IMR-90 (cell line): ENCODE results near the gene CDK10. TPM values are rescaled to one million over a fixed set of nuclear protein-coding genes. Genes with fewer than 3 reads are reported as not detected.

Experiments
- ATAC-seq: fragments of 200-7000 bp; cut with Tn5 transposase; 2 replicates; pipeline ENCODE4 v1.9.1; 2020; ENCODE audit warnings: low read depth, mild to moderate bottlenecking, moderate library complexity
- BruUV-seq: library from RNA; stranded (reverse); fragments of 400-500 nt; replicated peaks from 2 replicates; lab custom pipeline; 2021; lab: Mats Ljungman, UMichigan
- CTCF ChIA-PET: fragments of 300-600 bp; formaldehyde crosslinking; extraction: SDS; loops from one replicate; lab custom pipeline; 2021; ENCODE audit warnings: antibody characterized with exemption; lab: Yijun Ruan, JAX
- POLR2A ChIA-PET: fragments of 300-600 bp; sonication (Branson Sonifier 250); formaldehyde crosslinking; loops from one replicate; lab custom pipeline; 2022; ENCODE audit warnings: antibody characterized with exemption; ENCODE audit not compliant: unreplicated experiment; lab: Charles Lee
- DNase-seq: peaks from one replicate; pipeline ENCODE4 v3.0.0; 2013
- H2AFZ ChIP-seq: replicated peaks from 2 replicates; pipeline ENCODE3; 2013; ENCODE audit warnings: low read length, mild to moderate bottlenecking; ENCODE audit not compliant: poor library complexity
- H2AK5ac ChIP-seq: 2 replicates; pipeline ENCODE4 v1.6.1; 2013; ENCODE audit warnings: low read depth, low read length, inconsistent platforms
- H2AK9ac ChIP-seq: replicated peaks from 2 replicates; pipeline ENCODE3; 2013; ENCODE audit warnings: mild to moderate bottlenecking, low read depth, low read length, moderate library complexity; ENCODE audit not compliant: poor library complexity
- H2BK120ac ChIP-seq: 2 replicates; pipeline ENCODE4 v1.6.1; 2013; ENCODE audit warnings: low read depth, low read length, inconsistent platforms
- H2BK15ac ChIP-seq: 3 replicates; pipeline ENCODE4 v1.6.1; 2013; ENCODE audit warnings: low read depth, low read length, inconsistent platforms
- H2BK20ac ChIP-seq: 2 replicates; pipeline ENCODE4 v1.6.1; 2013; ENCODE audit warnings: low read depth, mild to moderate bottlenecking, inconsistent platforms, low read length, moderate library complexity
- H2BK5ac ChIP-seq: 2 replicates; pipeline ENCODE4 v1.6.1; 2013; ENCODE audit warnings: mild to moderate bottlenecking, low read depth, low read length, inconsistent platforms; ENCODE audit not compliant: poor library complexity, severe bottlenecking
- H3K14ac ChIP-seq: replicated peaks from 2 replicates; pipeline ENCODE4 v1.6.1; 2013; ENCODE audit warnings: low read depth, low read length, inconsistent platforms
- H3K18ac ChIP-seq: 2 replicates; pipeline ENCODE4 v1.6.1; 2013; ENCODE audit warnings: low read depth, low read length, control low read depth
- H3K23ac ChIP-seq: 2 replicates; pipeline ENCODE4 v1.6.1; 2013; ENCODE audit warnings: low read depth, low read length, inconsistent platforms
- H3K27ac ChIP-seq: 2 replicates; pipeline ENCODE4 v1.5.1; 2013; ENCODE audit warnings: mild to moderate bottlenecking, control low read depth, low read length; ENCODE audit not compliant: insufficient read depth
- H3K27me3 ChIP-seq: 2 replicates; pipeline ENCODE4 v1.6.1; 2013; ENCODE audit warnings: low read length; ENCODE audit not compliant: control insufficient read depth, insufficient read depth
- H3K36me3 ChIP-seq: 2 replicates; pipeline ENCODE4 v1.6.1; 2013; ENCODE audit warnings: low read length, mixed read lengths; ENCODE audit not compliant: control insufficient read depth, insufficient read depth
- H3K4ac ChIP-seq: 2 replicates; pipeline ENCODE4 v1.6.1; 2013; ENCODE audit warnings: low read depth, low read length, inconsistent platforms
- H3K4me1 ChIP-seq: 2 replicates; pipeline ENCODE4 v1.6.1; 2013; ENCODE audit warnings: low read length, mixed read lengths; ENCODE audit not compliant: control insufficient read depth, insufficient read depth
- H3K4me2 ChIP-seq: 2 replicates; pipeline ENCODE4 v1.6.1; 2013; ENCODE audit warnings: low read depth, mild to moderate bottlenecking, control low read depth, low read length, moderate library complexity
- H3K4me3 ChIP-seq: 2 replicates; pipeline ENCODE4 v1.5.1; 2013; ENCODE audit warnings: low read depth, mild to moderate bottlenecking, control low read depth, low read length, moderate library complexity; ENCODE audit not compliant: insufficient read depth
- H3K56ac ChIP-seq: 2 replicates; pipeline ENCODE4 v1.6.1; 2013; ENCODE audit warnings: low read length, inconsistent platforms; ENCODE audit not compliant: insufficient read depth; ENCODE audit errors: extremely low read depth
- H3K79me1 ChIP-seq, 2 experiments: 2 replicates each; pipeline ENCODE4 v1.6.1; 2013; ENCODE audit warnings: low read length in 2 of 2, inconsistent platforms in 1 of 2, low read depth in 1 of 2
- H3K9ac ChIP-seq: 2 replicates; pipeline ENCODE4 v1.6.1; 2013; ENCODE audit warnings: low read depth, low read length, control low read depth
- H3K9me1 ChIP-seq: 2 replicates; pipeline ENCODE4 v1.6.1; 2013; ENCODE audit warnings: low read length, inconsistent platforms; ENCODE audit not compliant: insufficient read depth
- H3K9me3 ChIP-seq: 2 replicates; pipeline ENCODE4 v1.6.1; 2013; ENCODE audit warnings: low read length; ENCODE audit not compliant: control insufficient read depth, insufficient read depth
- H4K20me1 ChIP-seq: 2 replicates; pipeline ENCODE4 v1.6.1; 2013; ENCODE audit warnings: low read length, inconsistent platforms; ENCODE audit not compliant: insufficient read depth
- H4K5ac ChIP-seq: 2 replicates; pipeline ENCODE4 v1.6.1; 2013; ENCODE audit warnings: mild to moderate bottlenecking, low read depth, low read length, control low read depth
- H4K8ac ChIP-seq, 2 experiments: 2 replicates each; pipeline ENCODE4 v1.6.1; 2013; ENCODE audit warnings: low read depth in 2 of 2, low read length in 2 of 2, control low read depth in 1 of 2, inconsistent platforms in 1 of 2
- H4K91ac ChIP-seq: 2 replicates; pipeline ENCODE4 v1.6.1; 2013; ENCODE audit warnings: low read depth, low read length, inconsistent platforms; ENCODE audit not compliant: insufficient read depth
- BHLHE40 ChIP-seq: fragments of 150-350 bp; IDR thresholded peaks from 2 replicates; pipeline ENCODE4 v1.6.1; 2016; ENCODE audit warnings: mild to moderate bottlenecking, low read depth, low read length
- CHD1 ChIP-seq: IDR thresholded peaks from 2 replicates; pipeline ENCODE4 v1.6.1; 2012; ENCODE audit warnings: low read depth, low read length, improper control_type of control experiment
- MAFK ChIP-seq: IDR thresholded peaks from 2 replicates; pipeline ENCODE4 v1.6.1; 2012; ENCODE audit warnings: low read depth, low read length, improper control_type of control experiment
- MAZ ChIP-seq: IDR thresholded peaks from 2 replicates; pipeline ENCODE4 v1.6.1; 2012; ENCODE audit warnings: low read depth, mild to moderate bottlenecking, low read length, improper control_type of control experiment, moderate library complexity, borderline replicate concordance
- MXI1 ChIP-seq: IDR thresholded peaks from 2 replicates; pipeline ENCODE4 v1.6.1; 2012; ENCODE audit warnings: low read depth, mild to moderate bottlenecking, low read length, moderate library complexity, borderline replicate concordance
- NFE2L2 ChIP-seq: fragments of 150-350 bp; IDR thresholded peaks from 2 replicates; pipeline ENCODE4 v1.6.1; 2016; ENCODE audit warnings: low read depth, mild to moderate bottlenecking, low read length
- POLR2A ChIP-seq: IDR thresholded peaks from 2 replicates; pipeline ENCODE4 v1.6.1; 2012; ENCODE audit warnings: mild to moderate bottlenecking, low read depth, low read length
- RAD21 ChIP-seq: IDR thresholded peaks from 2 replicates; pipeline ENCODE4 v1.6.1; 2012; ENCODE audit warnings: low read length, improper control_type of control experiment
- RCOR1 ChIP-seq: IDR thresholded peaks from 2 replicates; pipeline ENCODE4 v1.6.1; 2012; ENCODE audit warnings: mild to moderate bottlenecking, low read length, improper control_type of control experiment; ENCODE audit not compliant: insufficient replicate concordance
- RFX5 ChIP-seq: IDR thresholded peaks from 2 replicates; pipeline ENCODE4 v1.8.0; 2012; ENCODE audit warnings: low read depth, mild to moderate bottlenecking, low read length, moderate library complexity
- SMC3 ChIP-seq: fragments of 150-350 bp; IDR thresholded peaks from 2 replicates; pipeline ENCODE4 v1.6.1; 2016; ENCODE audit warnings: low read depth, mild to moderate bottlenecking, antibody characterized with exemption, low read length, moderate library complexity
- WGBS, 2 experiments: methylation state at CpG; one replicate each; pipeline versions ENCODE4 v1.1.5 to v1.1.7; 2013; ENCODE audit warnings: missing lambda C conversion rate in 2 of 2; ENCODE audit not compliant: insufficient read length in 1 of 2; ENCODE audit errors: extremely low coverage in 2 of 2; 5-methylcytosine and 5-hydroxymethylcytosine counted together
- dilution Hi-C: fragments of 300-500 bp; cut with HindIII; formaldehyde crosslinking; loops from one replicate; pipeline ENCODE4 v1.14.3; 2018; ENCODE audit warnings: low sequenced_read_pairs; ENCODE audit not compliant: unreplicated experiment
- in situ Hi-C: fragments of 300-500 bp; cut with MboI; formaldehyde crosslinking; loops from 3 replicates; pipeline ENCODE4 v1.14.3; 2019; ENCODE audit warnings: low sequenced_read_pairs, inconsistent platforms, mixed read lengths
- intact Hi-C: fragments of 100-400 bp; cut with micrococcal nuclease; formaldehyde crosslinking; loops from 2 replicates; pipeline ENCODE4 v1.10.0; 2022
- polyA plus RNA-seq, 3 experiments: library from polyadenylated mRNA; depleted of rRNA; stranded (reverse); fragments of >200 nt; gene quantifications; 2 replicates each; pipeline ENCODE4 v1.2.3, GENCODE V29; 2012; ENCODE audit warnings: low replicate concordance in 1 of 3
- total RNA-seq: library from RNA; depleted of rRNA; stranded (reverse); fragments of >200 nt; gene quantifications from 2 replicates; pipeline ENCODE4 v1.2.3, GENCODE V29; 2012
- TF ChIP-seq, protein P1 (sequence below): fragments of 150-350 bp; IDR thresholded peaks from 2 replicates; pipeline ENCODE4 v1.6.1; 2017; ENCODE audit warnings: mild to moderate bottlenecking, antibody characterized with exemption, low read length, low read depth
- TF ChIP-seq, protein P2 (sequence below): fragments of 150-350 bp; IDR thresholded peaks from 2 replicates; pipeline ENCODE4 v1.6.1; 2016; ENCODE audit warnings: low read depth, mild to moderate bottlenecking, low read length, moderate library complexity, borderline replicate concordance
- TF ChIP-seq, protein P3 (sequence below): conservative IDR thresholded peaks from 2 replicates; pipeline ENCODE4 v1.5.1; 2012; ENCODE audit warnings: mild to moderate bottlenecking, low read depth, low read length, improper control_type of control experiment

Gene CDK10
- total and polyA plus RNA-seq, 2 of the 4 experiments (the other 2 are of a cell fraction): 19.5 to 61.8 TPM

DNA sequence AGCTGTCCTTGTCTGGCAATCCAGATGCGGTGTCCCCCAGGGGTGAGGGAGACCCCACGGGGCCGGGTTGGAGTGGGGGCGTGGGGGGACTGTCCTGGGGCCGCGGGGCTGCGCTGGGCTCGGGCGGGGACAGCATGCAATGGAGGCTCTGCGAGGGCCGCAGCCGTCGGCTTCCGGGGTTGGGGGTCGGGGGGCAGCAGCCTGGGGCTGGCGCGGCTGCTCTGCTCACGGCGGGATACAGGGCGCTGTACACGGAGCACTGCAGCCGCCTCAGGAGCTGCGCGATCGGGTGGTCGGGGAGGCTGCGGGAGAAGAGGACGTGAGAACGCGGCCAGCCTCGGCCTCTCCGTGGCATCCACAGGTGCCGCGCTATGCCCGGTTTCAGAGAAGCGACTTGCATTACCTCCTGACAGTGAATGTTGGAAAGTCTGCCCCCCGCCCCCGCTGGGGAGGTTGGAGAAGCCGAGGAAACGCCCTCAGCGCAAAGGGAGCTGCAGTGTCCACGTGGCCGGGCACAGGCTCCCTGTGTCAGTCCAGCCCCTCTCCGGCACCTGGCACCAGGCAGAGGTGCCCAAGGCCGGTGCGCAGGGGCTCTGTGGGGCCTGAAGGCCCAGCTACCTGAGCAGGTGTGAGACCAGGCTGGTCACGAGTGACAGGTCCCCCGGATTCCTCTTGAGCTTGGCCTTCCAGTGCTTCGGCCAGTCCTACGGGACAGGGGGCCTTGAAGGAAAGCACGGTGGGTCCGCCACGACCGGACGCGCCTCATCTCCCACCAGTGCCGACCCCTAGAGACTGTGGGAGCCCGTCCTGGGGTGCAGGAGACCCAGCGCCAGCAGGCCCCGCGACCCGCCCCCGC, 24.4 kb downstream of the CDK10 start:
- no peak overlapping the region for H4K5ac ChIP-seq
- no peak overlapping the region for H3K27ac ChIP-seq
- no peak overlapping the region for H3K9ac ChIP-seq
- H4K91ac ChIP-seq: no peak overlapping the region
- no peak overlapping the region for H3K4ac ChIP-seq
- H3K27me3 ChIP-seq: no peaks in the 10 kb centered on the region
- H2AK5ac ChIP-seq: no peak overlapping the region; the same call in 1 of the 2 replicates
- H2AFZ ChIP-seq: peak overlapping the region; percentile 33
- H3K14ac ChIP-seq: no peak overlapping the region
- no peaks in the 10 kb centered on the region; the same call in 1 of the 2 replicates for H4K20me1 ChIP-seq
- in situ Hi-C loops: no loop called here
- H2BK20ac ChIP-seq: no peak overlapping the region
- no peak for ATAC-seq
- H2BK120ac ChIP-seq: no peak overlapping the region
- peaks cover 16% of the 10 kb centered on the region; the same call in 1 of the 2 replicates for H3K36me3 ChIP-seq
- H4K8ac ChIP-seq: no peak overlapping the region
- ChIA-PET POLR2A (no interaction called here), CTCF (interaction anchor here (1.2 kb wide), 1 partner anchor 10 kb away, joined by 3 read pairs; no protein-coding TSS in a partner anchor)
- dilution Hi-C loops: no loop called here
- no peak overlapping the region for H3K18ac ChIP-seq
- H3K4me1 ChIP-seq: peaks cover 4% of the 10 kb centered on the region
- H3K79me1 ChIP-seq: no peaks in the 10 kb centered on the region; a peak in 1 of 4 replicates
- intact Hi-C loops: no loop called here
- no peak for DNase-seq
- H3K9me3 ChIP-seq: no peaks in the 10 kb centered on the region
- no peaks in the 10 kb centered on the region for H3K9me1 ChIP-seq
- H2BK5ac ChIP-seq: no peak overlapping the region
- 84% methylated on average over 32 of the region's 63 CpGs; no CpG with 5 or more reads in 1 of the 2 experiments for WGBS, 2 experiments
- H2BK15ac ChIP-seq: no peak overlapping the region
- no peak overlapping the region for H3K23ac ChIP-seq
- no peak overlapping the region for H3K4me3 ChIP-seq
- no peak overlapping the region for H3K56ac ChIP-seq
- peak overlapping the region; percentile 50 for H2AK9ac ChIP-seq
- no TSS peak for BruUV-seq
- no peak overlapping the region for H3K4me2 ChIP-seq
- no peak for TF ChIP-seq NFE2L2
- no peak for TF ChIP-seq SMC3
- no peak for TF ChIP-seq POLR2A
- TF ChIP-seq, protein P1, sequence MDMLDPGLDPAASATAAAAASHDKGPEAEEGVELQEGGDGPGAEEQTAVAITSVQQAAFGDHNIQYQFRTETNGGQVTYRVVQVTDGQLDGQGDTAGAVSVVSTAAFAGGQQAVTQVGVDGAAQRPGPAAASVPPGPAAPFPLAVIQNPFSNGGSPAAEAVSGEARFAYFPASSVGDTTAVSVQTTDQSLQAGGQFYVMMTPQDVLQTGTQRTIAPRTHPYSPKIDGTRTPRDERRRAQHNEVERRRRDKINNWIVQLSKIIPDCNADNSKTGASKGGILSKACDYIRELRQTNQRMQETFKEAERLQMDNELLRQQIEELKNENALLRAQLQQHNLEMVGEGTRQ: no peak
- no peak for TF ChIP-seq RCOR1
- no peak for TF ChIP-seq MAZ
- no peak for TF ChIP-seq RAD21
- TF ChIP-seq BHLHE40: no peak
- no peak for TF ChIP-seq MAFK
- TF ChIP-seq, protein P2, sequence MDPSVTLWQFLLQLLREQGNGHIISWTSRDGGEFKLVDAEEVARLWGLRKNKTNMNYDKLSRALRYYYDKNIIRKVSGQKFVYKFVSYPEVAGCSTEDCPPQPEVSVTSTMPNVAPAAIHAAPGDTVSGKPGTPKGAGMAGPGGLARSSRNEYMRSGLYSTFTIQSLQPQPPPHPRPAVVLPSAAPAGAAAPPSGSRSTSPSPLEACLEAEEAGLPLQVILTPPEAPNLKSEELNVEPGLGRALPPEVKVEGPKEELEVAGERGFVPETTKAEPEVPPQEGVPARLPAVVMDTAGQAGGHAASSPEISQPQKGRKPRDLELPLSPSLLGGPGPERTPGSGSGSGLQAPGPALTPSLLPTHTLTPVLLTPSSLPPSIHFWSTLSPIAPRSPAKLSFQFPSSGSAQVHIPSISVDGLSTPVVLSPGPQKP: no peak
- TF ChIP-seq CHD1: no peak
- TF ChIP-seq MXI1: no peak
- TF ChIP-seq, protein P3, sequence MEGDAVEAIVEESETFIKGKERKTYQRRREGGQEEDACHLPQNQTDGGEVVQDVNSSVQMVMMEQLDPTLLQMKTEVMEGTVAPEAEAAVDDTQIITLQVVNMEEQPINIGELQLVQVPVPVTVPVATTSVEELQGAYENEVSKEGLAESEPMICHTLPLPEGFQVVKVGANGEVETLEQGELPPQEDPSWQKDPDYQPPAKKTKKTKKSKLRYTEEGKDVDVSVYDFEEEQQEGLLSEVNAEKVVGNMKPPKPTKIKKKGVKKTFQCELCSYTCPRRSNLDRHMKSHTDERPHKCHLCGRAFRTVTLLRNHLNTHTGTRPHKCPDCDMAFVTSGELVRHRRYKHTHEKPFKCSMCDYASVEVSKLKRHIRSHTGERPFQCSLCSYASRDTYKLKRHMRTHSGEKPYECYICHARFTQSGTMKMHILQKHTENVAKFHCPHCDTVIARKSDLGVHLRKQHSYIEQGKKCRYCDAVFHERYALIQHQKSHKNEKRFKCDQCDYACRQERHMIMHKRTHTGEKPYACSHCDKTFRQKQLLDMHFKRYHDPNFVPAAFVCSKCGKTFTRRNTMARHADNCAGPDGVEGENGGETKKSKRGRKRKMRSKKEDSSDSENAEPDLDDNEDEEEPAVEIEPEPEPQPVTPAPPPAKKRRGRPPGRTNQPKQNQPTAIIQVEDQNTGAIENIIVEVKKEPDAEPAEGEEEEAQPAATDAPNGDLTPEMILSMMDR: no peak
- TF ChIP-seq RFX5: no peak
